ENCODE results near the gene CAMTA1. TPM values are rescaled to one million over a fixed set of nuclear protein-coding genes. Genes with fewer than 3 reads are reported as not detected.

CAMTA1 gene
- polyA plus RNA-seq, 1 donor from 2014 or later = 162 TPM

- H3K9me3 ChIP-seq (ENCODE audit: low read length) = no peaks in the 10 kb centered on the region
- peaks cover 14% of the 10 kb centered on the region for H3K36me3 ChIP-seq (ENCODE audit: insufficient read depth, low read length)
- H3K79me2 ChIP-seq (replicated peaks; ENCODE audit: insufficient read depth, low read length) = peaks cover 20% of the 10 kb centered on the region
- H3K4me2 ChIP-seq (ENCODE audit: low read length) = no peak overlapping the region
- no peak overlapping the region for H3K27ac ChIP-seq (ENCODE audit: low read length)
- no peak overlapping the region for H3K9ac ChIP-seq (ENCODE audit: low read length)
- no peaks in the 10 kb centered on the region for H3K9me2 ChIP-seq (ENCODE audit: insufficient read depth, low read length)
- no peaks in the 10 kb centered on the region for H3K27me3 ChIP-seq (ENCODE audit: insufficient read depth, low read depth, low read length)
- H3F3A ChIP-seq (ENCODE audit: insufficient read depth, low read length, poor library complexity, severe bottlenecking) = no peaks in the 10 kb centered on the region
- H4K20me1 ChIP-seq (ENCODE audit: insufficient read depth) = no peaks in the 10 kb centered on the region
- H2AFZ ChIP-seq (ENCODE audit: low read depth, low read length) = no peak overlapping the region
- TF ChIP-seq POLR2AphosphoS5 (IDR thresholded peaks at IDR 0.05) (no peak), MXI1 (conservative IDR thresholded peaks at IDR 0.05; ENCODE audit: poor library complexity, severe bottlenecking) (no peak)
- H3K4me3 ChIP-seq (ENCODE audit: low read length) = no peak overlapping the region
Observed at GRCh38 chr1:7778133-7778628, 992.9 kb downstream of the CAMTA1 start.

- Histone ChIP-seq H3K27me3 (ENCODE audit: insufficient read depth, low read depth, low read length) (no peaks in the 10 kb centered on the region), H3K9me2 (ENCODE audit: insufficient read depth, low read length) (no peaks in the 10 kb centered on the region), H2AFZ (ENCODE audit: low read depth, low read length) (no peak overlapping the region), H3K4me2 (ENCODE audit: low read length) (no peak overlapping the region), H3K27ac (ENCODE audit: low read length) (no peak overlapping the region), H4K20me1 (ENCODE audit: insufficient read depth) (no peaks in the 10 kb centered on the region), H3K9me3 (ENCODE audit: low read length) (no peaks in the 10 kb centered on the region), H3K79me2 (replicated peaks; ENCODE audit: insufficient read depth, low read length) (no peaks in the 10 kb centered on the region), H3K4me3 (ENCODE audit: low read length) (no peak overlapping the region), H3F3A (ENCODE audit: insufficient read depth, low read length, poor library complexity, severe bottlenecking) (no peaks in the 10 kb centered on the region), H3K36me3 (ENCODE audit: insufficient read depth, low read length) (no peaks in the 10 kb centered on the region), H3K9ac (ENCODE audit: low read length) (no peak overlapping the region)
- TF ChIP-seq MXI1 (conservative IDR thresholded peaks at IDR 0.05; ENCODE audit: poor library complexity, severe bottlenecking) = no peak
- TF ChIP-seq REST (IDR thresholded peaks at IDR 0.05; ENCODE audit: borderline replicate concordance) = no peak
- no peak for TF ChIP-seq POLR2AphosphoS5 (IDR thresholded peaks at IDR 0.05)
- TF ChIP-seq, protein P1, sequence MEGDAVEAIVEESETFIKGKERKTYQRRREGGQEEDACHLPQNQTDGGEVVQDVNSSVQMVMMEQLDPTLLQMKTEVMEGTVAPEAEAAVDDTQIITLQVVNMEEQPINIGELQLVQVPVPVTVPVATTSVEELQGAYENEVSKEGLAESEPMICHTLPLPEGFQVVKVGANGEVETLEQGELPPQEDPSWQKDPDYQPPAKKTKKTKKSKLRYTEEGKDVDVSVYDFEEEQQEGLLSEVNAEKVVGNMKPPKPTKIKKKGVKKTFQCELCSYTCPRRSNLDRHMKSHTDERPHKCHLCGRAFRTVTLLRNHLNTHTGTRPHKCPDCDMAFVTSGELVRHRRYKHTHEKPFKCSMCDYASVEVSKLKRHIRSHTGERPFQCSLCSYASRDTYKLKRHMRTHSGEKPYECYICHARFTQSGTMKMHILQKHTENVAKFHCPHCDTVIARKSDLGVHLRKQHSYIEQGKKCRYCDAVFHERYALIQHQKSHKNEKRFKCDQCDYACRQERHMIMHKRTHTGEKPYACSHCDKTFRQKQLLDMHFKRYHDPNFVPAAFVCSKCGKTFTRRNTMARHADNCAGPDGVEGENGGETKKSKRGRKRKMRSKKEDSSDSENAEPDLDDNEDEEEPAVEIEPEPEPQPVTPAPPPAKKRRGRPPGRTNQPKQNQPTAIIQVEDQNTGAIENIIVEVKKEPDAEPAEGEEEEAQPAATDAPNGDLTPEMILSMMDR (IDR thresholded peaks at IDR 0.05; ENCODE audit: poor library complexity, severe bottlenecking) = no peak
- TF ChIP-seq SMC3 (conservative IDR thresholded peaks at IDR 0.05; ENCODE audit: poor library complexity) = no peak
- TF ChIP-seq RAD21 (conservative IDR thresholded peaks at IDR 0.05) = no peak
- TF ChIP-seq EP300 (conservative IDR thresholded peaks at IDR 0.05; ENCODE audit: poor library complexity, severe bottlenecking) = no peak
- TF ChIP-seq EZH2 (IDR thresholded peaks at IDR 0.05; ENCODE audit: borderline replicate concordance, insufficient read depth, low read length, poor library complexity, severe bottlenecking) = no peak
- no peak for TF ChIP-seq TAF1 (IDR thresholded peaks at IDR 0.05; ENCODE audit: low read depth)
Observed at GRCh38 chr1:7780976-7781375, 995.7 kb downstream of the CAMTA1 start.

- no peak overlapping the region for H3K4me3 ChIP-seq (ENCODE audit: low read length)
- no peaks in the 10 kb centered on the region for H3K36me3 ChIP-seq (ENCODE audit: insufficient read depth, low read length)
- no peaks in the 10 kb centered on the region for H3K27me3 ChIP-seq (ENCODE audit: insufficient read depth, low read depth, low read length)
- H3K9ac ChIP-seq (ENCODE audit: low read length) = no peak overlapping the region
- no peaks in the 10 kb centered on the region for H4K20me1 ChIP-seq (ENCODE audit: insufficient read depth)
- no peak overlapping the region for H2AFZ ChIP-seq (ENCODE audit: low read depth, low read length)
- no peak overlapping the region for H3K27ac ChIP-seq (ENCODE audit: low read length)
- no peaks in the 10 kb centered on the region for H3F3A ChIP-seq (ENCODE audit: insufficient read depth, low read length, poor library complexity, severe bottlenecking)
- H3K4me2 ChIP-seq (ENCODE audit: low read length) = no peak overlapping the region
- H3K9me3 ChIP-seq (ENCODE audit: low read length) = no peaks in the 10 kb centered on the region
- no peak for TF ChIP-seq REST (IDR thresholded peaks at IDR 0.05; ENCODE audit: borderline replicate concordance)
- no peak for TF ChIP-seq SMC3 (conservative IDR thresholded peaks at IDR 0.05; ENCODE audit: poor library complexity)
- no peak for TF ChIP-seq EP300 (conservative IDR thresholded peaks at IDR 0.05; ENCODE audit: poor library complexity, severe bottlenecking)
- TF ChIP-seq POLR2AphosphoS5 (IDR thresholded peaks at IDR 0.05) = no peak
- no peaks in the 10 kb centered on the region for H3K9me2 ChIP-seq (ENCODE audit: insufficient read depth, low read length)
- no peaks in the 10 kb centered on the region for H3K79me2 ChIP-seq (replicated peaks; ENCODE audit: insufficient read depth, low read length)
Observed at GRCh38 chr1:7781501-7781900, 996.2 kb downstream of the CAMTA1 start.

Data from neural cell (in vitro differentiated cells).